ENCODE results near the gene ALG2.

- no peak for TF ChIP-seq ZNF274 (IDR thresholded peaks at IDR 0.05; ENCODE audit: low read depth, low read length)
- TF ChIP-seq YY1 (IDR thresholded peaks at IDR 0.05; ENCODE audit: insufficient read depth, insufficient read length) = no peak
- TF ChIP-seq SUZ12 (IDR thresholded peaks at IDR 0.05; ENCODE audit: extremely low read depth, insufficient read depth, insufficient read length) = no peak
These were observed 38.1 kb downstream of the ALG2 start for GRCh38 chr9:99183616-99184015.
